ENCODE measurements around the gene TMEM178B. TPM values are rescaled to one million over a fixed set of nuclear protein-coding genes. Genes with fewer than 3 reads are reported as not detected.

The TMEM178B gene
- total RNA-seq, 4 donors from 2014 or later: 1.3 to 1.8 (median 1.5) TPM

GRCh38 chr7:141339603-141340002 lies 265.7 kb downstream of the TMEM178B start:
- no peak overlapping the region for H3K27ac ChIP-seq
- H3K4me1 ChIP-seq: no peaks in the 10 kb centered on the region
- in situ Hi-C loops (cut with MboI; ENCODE audit: low sequenced_read_pairs in 4 of 4) (no loop called here), intact Hi-C loops (cut with DNase I; ENCODE audit: low total_unique reads) (no loop called here)
- DNase-seq: no peak
- no peaks in the 10 kb centered on the region for H3K9me3 ChIP-seq
- no peaks in the 10 kb centered on the region for H3K36me3 ChIP-seq
- no peak for ATAC-seq
- TF ChIP-seq POLR2A (IDR thresholded peaks at IDR 0.05): no peak
- no peak for TF ChIP-seq CTCF (IDR thresholded peaks at IDR 0.05 in 4 of 5, conservative IDR thresholded peaks at IDR 0.05 in 1 of 5)
- H3K4me3 ChIP-seq: no peak overlapping the region
- no peaks in the 10 kb centered on the region for H3K27me3 ChIP-seq

GRCh38 chr7:141340991-141341390 lies 267.1 kb downstream of the TMEM178B start:
- H3K4me1 ChIP-seq: no peaks in the 10 kb centered on the region
- TF ChIP-seq CTCF (IDR thresholded peaks at IDR 0.05 in 4 of 5, conservative IDR thresholded peaks at IDR 0.05 in 1 of 5) (no peak), POLR2A (IDR thresholded peaks at IDR 0.05) (no peak)
- no peak for ATAC-seq
- no peak overlapping the region for H3K27ac ChIP-seq
- intact Hi-C loops (cut with DNase I; ENCODE audit: low total_unique reads): no loop called here
- H3K4me3 ChIP-seq: no peak overlapping the region
- H3K9me3 ChIP-seq: no peaks in the 10 kb centered on the region
- DNase-seq: no peak
- H3K36me3 ChIP-seq: no peaks in the 10 kb centered on the region
- in situ Hi-C loops (cut with MboI; ENCODE audit: low sequenced_read_pairs in 4 of 4): no loop called here
- H3K27me3 ChIP-seq: no peaks in the 10 kb centered on the region

GRCh38 chr7:141342621-141343408 lies 269.0 kb downstream of the TMEM178B start:
- H3K27me3 ChIP-seq: no peaks in the 10 kb centered on the region
- H3K36me3 ChIP-seq: no peaks in the 10 kb centered on the region
- no peak for TF ChIP-seq POLR2A (IDR thresholded peaks at IDR 0.05)
- no peak for TF ChIP-seq CTCF (IDR thresholded peaks at IDR 0.05 in 4 of 5, conservative IDR thresholded peaks at IDR 0.05 in 1 of 5)
- DNase-seq (no peak), ATAC-seq (no peak)
- H3K27ac ChIP-seq: no peak overlapping the region
- in situ Hi-C loops (cut with MboI; ENCODE audit: low sequenced_read_pairs in 4 of 4): no loop called here
- intact Hi-C loops (cut with DNase I; ENCODE audit: low total_unique reads): no loop called here
- no peak overlapping the region for H3K4me3 ChIP-seq
- H3K9me3 ChIP-seq: no peaks in the 10 kb centered on the region
- H3K4me1 ChIP-seq: no peaks in the 10 kb centered on the region

GRCh38 chr7:141344153-141344935 lies 270.5 kb downstream of the TMEM178B start:
- ATAC-seq: no peak
- DNase-seq: no peak
- Histone ChIP-seq H3K27ac (no peak overlapping the region), H3K4me1 (no peaks in the 10 kb centered on the region), H3K4me3 (no peak overlapping the region), H3K9me3 (no peaks in the 10 kb centered on the region), H3K27me3 (no peaks in the 10 kb centered on the region), H3K36me3 (no peaks in the 10 kb centered on the region)
- intact Hi-C loops (cut with DNase I; ENCODE audit: low total_unique reads) (no loop called here), in situ Hi-C loops (cut with MboI; ENCODE audit: low sequenced_read_pairs in 4 of 4) (no loop called here)
- no peak for TF ChIP-seq POLR2A (IDR thresholded peaks at IDR 0.05)

GRCh38 chr7:141348728-141349127 lies 274.9 kb downstream of the TMEM178B start:
- intact Hi-C loops (cut with DNase I; ENCODE audit: low total_unique reads): no loop called here
- ATAC-seq: no peak

More at GRCh38 chr7:141348728-141349127, 274.9 kb downstream of the TMEM178B start:
- H3K9me3 ChIP-seq: no peaks in the 10 kb centered on the region
- no peaks in the 10 kb centered on the region for H3K36me3 ChIP-seq
- in situ Hi-C loops (cut with MboI; ENCODE audit: low sequenced_read_pairs in 4 of 4): no loop called here
- no peak overlapping the region for H3K27ac ChIP-seq
- TF ChIP-seq POLR2A (IDR thresholded peaks at IDR 0.05) (no peak), CTCF (IDR thresholded peaks at IDR 0.05 in 4 of 5, conservative IDR thresholded peaks at IDR 0.05 in 1 of 5) (no peak)
- DNase-seq: no peak
- H3K27me3 ChIP-seq: no peaks in the 10 kb centered on the region
- H3K4me1 ChIP-seq: peaks cover 3 to 6% of the 10 kb centered on the region in 2 donors
- H3K4me3 ChIP-seq: no peak overlapping the region
